Activated naive CD8-positive, alpha-beta T cell treated with anti-CD3 and anti-CD28 coated beads, Interleukin-2, amount 50 U/mL, for 16 hours (primary cell): ENCODE measurements around the gene ADSL.
"Not testable (repeated sequence)": the region's sequence is repeated elsewhere in the genome, so short reads cannot be mapped to it uniquely, and the experiment has no call there.

Experiments
- DNase-seq: peaks from one replicate; pipeline ENCODE4 v3.0.0-alpha.2; 2020; ENCODE audit warnings: low read depth, low spot score

Gene ADSL

GRCh38 chr22:40368016-40368415 is 21.7 kb downstream of the ADSL start:
- DNase-seq: no peak

DNA sequence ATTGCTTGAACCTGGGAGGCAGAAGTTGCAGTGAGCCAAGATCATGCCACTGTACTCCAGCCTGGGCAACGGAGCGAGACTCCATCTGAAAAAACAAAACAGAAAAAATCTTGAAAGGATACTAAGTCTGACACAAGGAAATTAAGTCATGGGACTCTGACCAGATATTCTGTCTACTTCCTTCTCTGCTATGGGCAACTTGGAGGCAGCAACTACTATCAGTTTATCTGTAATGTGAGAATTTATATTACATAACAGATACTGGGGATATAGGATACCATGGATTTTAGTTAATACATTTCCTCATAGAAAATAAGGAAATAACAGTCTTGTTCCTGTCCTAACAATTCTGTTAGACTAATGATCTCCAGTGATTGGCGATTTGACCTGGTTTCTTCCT is 22.5 kb downstream of the ADSL start:
- no peak for DNase-seq

DNA sequence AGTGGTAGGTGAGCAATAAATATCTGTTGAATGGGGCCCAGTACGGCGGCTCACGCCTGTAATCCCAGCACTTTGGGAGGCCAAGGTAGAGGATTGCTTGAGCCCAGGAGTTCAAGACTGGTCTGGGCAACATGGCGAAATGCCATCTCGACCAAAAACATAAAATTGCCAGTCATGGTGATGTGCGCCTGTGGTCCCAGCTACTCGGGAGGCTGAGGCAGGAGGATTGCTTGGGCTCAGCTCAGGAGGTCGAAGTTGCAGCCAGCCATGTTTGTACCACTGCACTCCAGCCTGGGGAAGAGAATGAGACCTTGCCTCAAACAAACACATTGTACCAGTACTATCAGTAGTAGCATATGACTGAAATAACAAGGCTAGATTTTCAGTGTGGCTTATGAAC is 28.3 kb downstream of the ADSL start:
- DNase-seq: no peak

DNA sequence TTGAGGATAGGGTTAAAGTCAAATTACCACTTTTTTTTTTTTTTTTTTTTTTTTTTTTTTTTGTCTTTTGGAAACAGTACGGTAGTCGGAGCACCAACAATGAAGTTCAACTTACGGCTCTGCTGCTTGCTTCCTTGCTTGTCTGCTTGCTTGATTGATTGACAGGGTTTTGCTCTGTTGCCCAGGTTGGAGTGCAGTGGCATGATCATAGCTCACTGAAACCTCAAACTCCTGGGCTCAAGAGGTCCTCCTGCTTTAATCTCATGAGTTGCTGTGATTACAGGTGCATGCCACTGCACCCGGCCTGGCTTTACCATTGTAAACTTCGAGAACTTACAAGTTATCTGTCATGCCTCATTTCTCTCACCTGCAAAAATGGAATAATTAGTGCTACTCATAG is 29.8 kb downstream of the ADSL start:
- DNase-seq: no peak

DNA sequence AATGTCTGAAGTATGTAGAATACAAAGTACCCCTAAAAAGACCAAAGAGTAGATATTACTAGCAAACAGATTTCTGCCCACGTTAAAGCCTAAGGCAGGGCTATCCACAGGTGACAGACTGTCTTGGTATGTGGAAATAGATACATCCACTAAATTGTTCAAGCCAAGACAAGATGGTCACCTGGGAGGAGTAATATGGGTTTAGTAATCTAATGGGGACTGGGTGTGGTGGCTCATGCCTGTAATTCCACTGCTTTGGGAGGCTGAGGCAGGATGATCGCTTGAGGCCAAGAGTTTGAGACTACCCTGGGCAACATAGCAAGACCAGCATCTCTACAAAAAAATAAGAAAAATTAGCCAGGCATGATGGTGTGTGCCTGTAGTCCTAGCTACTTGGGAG is 31.6 kb downstream of the ADSL start:
- DNase-seq: no peak

GRCh38 chr22:40378448-40378847 is 32.1 kb downstream of the ADSL start:
- not testable (repeated sequence) for DNase-seq

DNA sequence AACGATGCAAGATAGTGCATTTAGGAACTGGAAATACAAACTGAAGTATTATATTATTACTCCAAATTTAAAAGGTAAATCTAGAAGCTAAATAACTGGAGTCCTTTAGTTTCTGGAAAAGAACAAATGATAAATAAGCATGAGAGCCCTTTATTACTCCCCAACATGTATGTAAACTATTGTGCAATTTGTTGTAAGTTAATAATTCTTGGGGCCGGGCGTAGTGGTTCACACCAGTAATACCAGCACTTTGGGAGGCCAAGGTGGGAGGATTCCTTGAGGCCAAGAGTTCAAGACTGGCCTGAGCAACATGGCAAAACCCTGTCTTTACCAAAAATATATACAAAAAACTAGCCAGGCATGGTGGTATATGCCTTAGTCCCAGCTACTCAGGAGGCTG is 35.2 kb downstream of the ADSL start:
- no peak for DNase-seq

DNA sequence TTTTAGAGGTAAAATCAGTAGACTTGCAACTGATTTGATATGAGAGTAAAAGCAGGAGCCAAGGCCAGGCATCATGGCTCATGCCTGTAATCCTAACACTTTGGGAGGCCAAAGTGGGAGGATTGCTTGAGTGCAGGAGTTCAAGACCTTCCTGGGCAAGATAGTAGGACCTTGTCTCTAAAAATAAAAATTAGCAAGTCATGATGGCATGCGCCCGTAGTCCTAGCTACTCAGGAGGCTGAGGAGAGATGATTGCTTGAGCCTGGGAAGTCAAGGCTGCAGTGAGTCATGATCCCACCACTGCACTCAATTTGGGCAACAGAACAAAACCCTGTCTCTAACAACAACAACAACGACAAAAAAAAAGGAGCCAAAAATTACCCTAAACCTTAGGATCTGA is 37.6 kb downstream of the ADSL start:
- no peak for DNase-seq

DNA sequence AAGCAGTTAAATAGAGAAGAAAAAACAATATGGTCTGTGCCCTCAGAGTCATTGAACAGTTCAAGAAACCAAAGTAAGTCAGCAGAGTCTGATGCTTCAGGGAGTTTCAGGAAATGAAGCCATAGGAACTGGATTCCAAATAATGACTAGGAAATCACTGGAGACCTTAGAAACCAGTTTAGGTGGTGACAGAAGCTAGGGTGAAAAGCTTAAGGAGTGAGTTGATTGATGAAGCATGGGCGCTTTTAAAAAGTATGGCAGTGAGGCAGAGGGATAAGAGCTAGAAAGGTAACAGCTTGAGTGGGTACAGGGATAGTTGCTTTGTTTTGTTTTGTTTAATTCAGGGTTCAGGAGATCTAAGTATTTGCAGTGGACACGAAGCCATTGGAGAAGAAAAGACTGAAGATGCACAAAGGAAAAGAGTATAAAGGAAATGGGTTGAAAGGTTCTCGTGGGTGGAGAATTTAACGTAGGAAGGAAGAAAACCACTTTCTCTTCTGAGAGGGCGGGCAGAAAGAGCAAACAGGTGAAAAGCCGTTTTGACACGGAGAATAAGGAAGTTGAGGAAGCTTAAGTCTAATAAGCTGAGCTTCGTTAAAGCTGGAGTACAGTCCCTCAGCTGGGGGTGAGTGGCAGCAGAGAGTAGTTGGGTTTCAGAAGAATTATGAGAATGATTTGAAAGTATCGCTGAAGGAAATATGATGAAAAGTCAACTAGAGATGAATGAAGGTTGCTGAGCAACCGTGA is 38.9 kb downstream of the ADSL start:
- no peak for DNase-seq

- DNase-seq: no peak
These were observed 41.4 kb downstream of the ADSL start for GRCh38 chr22:40387746-40388145.

- DNase-seq: no peak
These were observed 41.9 kb downstream of the ADSL start for GRCh38 chr22:40388231-40388630.

DNA sequence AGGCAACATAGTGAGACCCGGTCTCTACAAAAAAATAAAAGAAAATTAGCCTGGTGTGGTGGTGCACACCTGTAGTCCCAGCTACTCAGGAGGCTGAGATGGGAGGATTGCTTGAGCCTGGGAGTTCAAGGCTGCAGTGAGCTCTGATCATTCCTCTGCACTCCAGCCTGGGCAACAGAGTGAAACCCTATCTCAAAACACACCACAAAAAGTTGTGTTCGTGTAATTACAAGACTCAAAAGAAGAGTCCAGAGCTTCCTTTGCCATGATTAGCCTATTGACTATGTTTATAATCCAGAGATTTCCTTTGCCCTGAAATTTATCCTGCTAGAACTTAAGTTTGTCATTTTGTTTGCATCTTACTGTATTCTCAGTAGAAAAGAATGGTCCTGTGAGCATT is 45.1 kb downstream of the ADSL start:
- DNase-seq: no peak

DNA sequence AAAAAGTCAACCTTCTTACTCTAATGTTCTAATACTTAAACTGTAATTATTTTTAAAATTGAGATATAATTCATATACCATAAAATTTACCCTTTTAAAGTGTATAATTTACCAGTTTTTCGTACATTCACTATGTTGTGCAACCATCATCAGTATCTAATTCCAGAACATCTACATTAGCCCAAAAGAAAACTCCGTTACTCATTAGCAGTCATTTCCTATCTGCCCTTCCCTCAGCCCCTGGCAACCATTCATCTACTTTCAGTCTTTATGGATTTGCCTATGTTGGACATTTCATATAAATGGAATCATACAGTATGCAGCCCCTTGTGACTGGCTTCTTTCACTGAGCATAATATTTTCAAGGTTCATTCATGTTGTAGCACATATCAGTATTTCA is 46.3 kb downstream of the ADSL start:
- no peak for DNase-seq

GRCh38 chr22:40394607-40395006 is 48.3 kb downstream of the ADSL start:
- DNase-seq: no peak

DNA sequence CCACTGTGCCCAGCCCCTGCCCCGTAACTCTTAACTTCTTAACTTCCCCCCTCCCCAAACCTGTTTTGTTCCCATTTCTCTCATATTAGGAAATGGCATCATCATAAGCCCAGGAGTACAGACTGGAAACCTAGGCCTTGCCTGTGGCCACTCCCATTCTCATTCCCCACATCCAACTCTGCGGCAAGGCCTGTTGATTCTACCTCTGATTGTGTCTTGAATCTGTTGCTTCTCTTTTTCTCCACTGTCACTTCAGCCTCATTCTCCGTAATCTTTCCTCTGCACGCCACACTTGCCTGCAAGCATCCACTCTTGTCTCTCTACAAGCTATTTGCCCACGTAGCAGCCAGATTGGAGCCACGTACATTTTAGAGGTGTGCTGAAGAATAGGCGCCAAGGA is 49.3 kb downstream of the ADSL start:
- DNase-seq: no peak

DNA sequence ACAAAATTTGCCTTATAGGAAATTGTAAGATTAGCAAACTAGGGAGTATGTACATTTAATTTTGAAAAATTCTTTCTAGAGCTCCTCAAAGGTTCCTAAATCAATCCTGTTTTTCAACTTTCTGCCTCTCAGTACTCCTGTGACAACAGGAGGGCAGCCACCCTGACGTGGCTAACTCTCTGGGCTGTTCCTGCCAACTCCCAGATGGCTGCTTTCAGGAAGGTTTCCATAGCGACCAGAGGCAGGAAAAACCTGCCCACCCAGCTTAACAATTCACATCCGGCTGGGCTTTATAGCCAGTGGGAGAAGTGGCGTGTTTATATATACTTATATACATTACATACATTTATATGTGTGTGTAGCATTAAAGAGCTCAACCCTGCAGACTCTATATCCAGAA is 50.6 kb downstream of the ADSL start:
- DNase-seq: no peak

GRCh38 chr22:40397396-40397795 is 51.1 kb downstream of the ADSL start:
- DNase-seq: no peak

GRCh38 chr22:40399621-40400020 is 53.3 kb downstream of the ADSL start:
- no peak for DNase-seq

GRCh38 chr22:40400159-40400558 is 53.9 kb downstream of the ADSL start:
- DNase-seq: no peak

GRCh38 chr22:40401532-40401931 is 55.2 kb downstream of the ADSL start:
- DNase-seq: no peak

DNA sequence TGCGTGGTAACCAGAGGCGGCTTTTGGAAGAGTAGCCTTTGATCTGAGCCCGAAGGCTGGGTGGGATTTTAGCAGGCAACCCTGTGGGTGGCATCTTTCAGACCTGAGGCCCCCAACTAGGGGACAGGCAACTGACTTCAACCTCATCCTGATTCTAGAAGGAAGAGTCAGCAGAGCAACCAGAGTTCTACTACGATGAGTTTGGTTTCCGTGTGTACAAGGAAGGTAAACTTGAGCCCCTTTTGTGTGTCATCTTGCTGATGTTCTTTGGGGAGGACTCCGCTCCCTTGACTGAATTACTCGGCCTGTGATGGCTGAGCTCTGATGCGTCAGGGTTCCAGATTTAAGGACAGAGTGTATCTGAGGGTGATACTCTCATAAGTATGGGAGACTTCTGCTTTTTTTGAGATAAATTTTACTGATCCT is 55.7 kb downstream of the ADSL start:
- DNase-seq: no peak

GRCh38 chr22:40403141-40403540 is 56.8 kb downstream of the ADSL start:
- DNase-seq: no peak

- DNase-seq: no peak
These were observed 57.4 kb downstream of the ADSL start for GRCh38 chr22:40403651-40404050.
